ENCODE results near the gene E2F7.
A peak's percentile ranks its signal among the peaks of the same experiment; 100 is the strongest.

Gene E2F7

DNA sequence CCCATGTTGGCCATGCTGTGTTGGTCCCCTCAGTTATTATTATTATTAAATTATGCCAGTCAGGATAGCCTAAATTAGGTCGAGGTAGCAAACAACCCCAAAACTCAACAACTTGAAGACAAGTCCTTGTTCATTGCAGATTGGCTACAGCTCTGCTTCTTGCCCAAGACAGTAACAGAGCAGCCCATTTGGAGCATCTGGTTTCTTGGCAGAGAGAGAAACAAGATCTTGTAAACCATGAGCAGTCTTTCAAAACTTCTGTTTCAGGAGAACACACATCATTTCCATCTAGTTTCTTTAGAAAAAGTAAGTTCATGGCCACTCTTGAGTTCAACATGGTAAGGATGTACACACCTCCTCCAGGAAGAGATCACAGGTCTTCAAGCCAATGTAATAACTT, 52.3 kb downstream of the E2F7 start:
- DNase-seq = no peak

GRCh38 chr12:77010691-77011548, 54.4 kb downstream of the E2F7 start:
- DNase-seq = peak; percentile 38

DNA sequence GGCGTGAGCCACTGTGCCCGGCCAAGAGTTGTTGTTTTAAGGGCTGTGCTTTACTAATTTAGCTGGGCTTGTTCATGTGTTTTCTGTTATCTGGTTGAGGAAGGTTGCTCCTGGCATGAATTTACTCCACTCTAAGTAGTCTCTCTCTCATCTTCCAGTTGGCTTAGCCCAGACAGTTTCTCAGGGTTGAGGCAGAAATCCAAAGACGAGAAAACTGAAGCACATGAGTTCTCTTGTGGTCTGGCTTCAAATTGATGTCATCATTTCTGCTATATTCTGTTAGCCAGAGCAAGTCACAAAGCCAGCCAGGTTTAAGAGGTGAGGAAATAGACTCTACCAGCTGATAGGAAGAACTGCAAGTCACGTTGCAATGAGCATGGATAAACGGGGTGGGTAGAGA, 57.9 kb downstream of the E2F7 start:
- DNase-seq = no peak

DNA sequence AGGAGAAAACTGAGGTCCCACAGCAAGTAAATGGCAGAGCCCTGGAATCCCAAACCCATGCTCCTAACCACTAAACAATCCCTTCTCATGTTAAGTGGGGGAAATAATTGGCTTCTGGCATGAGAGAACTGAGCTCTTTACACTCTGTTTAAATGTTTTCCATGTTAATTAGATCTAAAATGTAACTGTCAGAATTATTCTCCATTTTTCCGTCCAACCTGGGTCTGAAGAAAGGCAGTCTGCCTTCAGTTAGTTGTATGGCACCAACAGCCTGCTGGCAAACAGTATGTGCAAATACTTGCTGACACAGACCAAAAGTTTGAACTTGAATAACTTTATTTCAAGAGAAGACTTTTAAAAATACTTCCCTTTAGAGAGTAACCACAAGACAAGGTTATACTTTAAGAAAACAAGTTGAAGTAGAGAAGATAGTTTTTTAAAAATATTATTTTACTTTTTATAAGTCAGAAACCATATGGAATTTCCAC, 59.7 kb downstream of the E2F7 start:
- no peak for DNase-seq

DNA sequence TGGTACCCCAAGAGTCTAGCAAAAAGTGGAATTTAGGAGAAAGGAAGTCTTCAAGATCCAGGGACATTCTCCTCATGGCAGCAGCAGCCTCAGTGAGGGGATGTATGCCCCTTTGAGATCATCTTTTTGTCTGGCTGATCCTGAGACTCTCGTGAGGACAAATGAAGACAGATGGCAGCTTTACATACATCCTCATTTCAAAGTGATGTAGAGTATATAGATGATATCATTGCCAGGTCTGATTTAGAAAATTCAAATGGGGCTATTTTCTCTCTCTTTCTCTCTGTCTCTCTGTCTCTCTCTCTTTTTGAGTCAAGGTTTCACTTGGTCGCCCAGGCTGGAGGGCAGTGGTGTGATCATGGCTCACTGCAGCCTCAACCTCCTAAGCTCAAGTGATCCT, 61.5 kb downstream of the E2F7 start:
- no peak for DNase-seq

DNA sequence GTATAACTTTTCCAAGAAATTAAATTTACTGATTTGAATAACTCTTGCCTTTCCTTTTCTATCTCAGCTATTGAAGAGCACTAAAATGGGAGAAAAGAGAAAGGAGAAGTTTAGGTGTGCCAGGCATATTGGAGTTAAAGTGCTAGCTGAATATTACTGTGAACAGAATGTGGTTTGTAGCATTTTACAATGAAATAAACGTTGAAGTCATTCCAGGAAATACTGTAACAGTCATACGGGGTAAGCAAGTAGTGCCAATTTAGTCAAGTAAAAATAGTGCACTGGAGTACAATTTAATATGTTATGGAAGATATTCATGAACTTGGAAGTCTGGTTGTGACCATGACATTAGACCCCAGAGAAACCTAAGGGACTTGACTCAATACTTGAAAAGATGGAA, 62.1 kb downstream of the E2F7 start:
- no peak for DNase-seq

DNA sequence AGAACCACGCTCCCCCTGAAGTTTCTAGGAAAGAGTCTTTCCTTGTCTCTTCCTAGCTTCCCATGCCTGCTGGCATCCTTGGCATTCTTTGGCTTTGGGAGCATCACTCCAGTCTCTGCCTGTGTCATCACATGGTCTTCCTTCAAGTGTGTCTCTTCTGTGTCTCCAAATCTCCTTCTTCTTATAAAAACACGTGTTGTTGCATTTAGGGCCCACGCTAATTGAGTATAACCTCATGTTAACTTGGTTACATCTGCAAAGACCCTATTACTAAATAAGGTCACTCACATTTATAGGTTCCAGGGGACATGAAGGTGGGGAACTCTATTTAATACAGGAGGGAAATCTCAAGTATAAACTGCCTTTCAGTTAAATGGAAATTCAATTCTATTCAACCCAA, 63.0 kb downstream of the E2F7 start:
- no peak for DNase-seq

- DNase-seq = no peak
Observed at GRCh38 chr12:77001276-77001675, 64.1 kb downstream of the E2F7 start.

- no peak for DNase-seq
Observed at GRCh38 chr12:76998908-76999556, 66.3 kb downstream of the E2F7 start.

DNA sequence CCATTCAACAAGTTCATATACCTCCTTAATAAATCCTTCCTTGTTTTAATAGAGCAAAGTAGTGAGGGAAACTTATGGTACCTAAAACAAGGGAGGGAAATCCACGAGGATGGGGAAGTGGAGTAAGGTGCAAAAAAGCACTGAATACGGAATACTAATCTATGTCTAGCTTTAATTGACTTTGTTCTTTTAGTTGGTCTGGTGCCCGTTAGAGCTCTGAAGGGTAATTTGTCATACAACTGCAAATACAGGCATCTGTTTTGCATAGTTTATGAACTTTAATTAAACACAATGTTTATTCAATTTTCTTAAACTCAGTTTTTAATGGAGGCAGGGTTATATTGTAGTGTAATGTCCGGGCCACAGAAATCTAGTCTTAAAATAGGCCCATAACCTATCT, 67.0 kb downstream of the E2F7 start:
- no peak for DNase-seq

DNA sequence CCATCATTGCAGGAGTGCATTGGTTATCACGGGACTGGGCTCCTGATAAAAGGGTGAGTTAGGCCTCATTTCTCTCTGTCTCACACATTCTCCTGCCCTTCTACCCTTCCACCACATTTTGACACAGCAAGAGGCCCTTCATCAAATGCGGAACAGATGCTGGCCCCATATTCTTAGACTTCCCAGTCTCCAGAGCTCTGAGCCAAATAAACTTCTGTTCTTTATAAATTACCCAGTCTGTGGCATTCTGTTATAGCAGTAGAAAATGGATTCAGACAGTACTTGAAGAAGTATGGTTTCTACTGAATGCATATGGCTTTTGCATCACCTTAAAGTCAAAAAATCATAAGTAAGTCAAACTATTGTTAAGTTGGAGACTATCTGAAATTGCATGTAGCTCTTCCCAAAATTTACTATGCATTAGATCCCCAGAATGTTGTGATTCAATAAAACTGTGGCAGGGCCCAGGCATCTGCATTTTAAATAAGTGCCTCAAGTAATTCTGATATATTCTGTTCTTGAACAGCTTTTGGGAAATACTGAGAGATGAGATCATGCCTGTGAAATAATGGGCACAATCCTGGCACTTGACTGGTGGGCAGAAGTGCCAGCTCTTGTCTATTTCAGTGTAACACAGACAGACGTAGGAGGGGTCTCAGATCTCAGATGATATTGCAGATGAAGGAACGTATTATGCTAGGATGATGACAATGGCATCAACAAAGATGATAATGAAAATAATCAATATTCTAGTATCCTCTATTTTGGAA, 68.2 kb downstream of the E2F7 start:
- no peak for DNase-seq

DNA sequence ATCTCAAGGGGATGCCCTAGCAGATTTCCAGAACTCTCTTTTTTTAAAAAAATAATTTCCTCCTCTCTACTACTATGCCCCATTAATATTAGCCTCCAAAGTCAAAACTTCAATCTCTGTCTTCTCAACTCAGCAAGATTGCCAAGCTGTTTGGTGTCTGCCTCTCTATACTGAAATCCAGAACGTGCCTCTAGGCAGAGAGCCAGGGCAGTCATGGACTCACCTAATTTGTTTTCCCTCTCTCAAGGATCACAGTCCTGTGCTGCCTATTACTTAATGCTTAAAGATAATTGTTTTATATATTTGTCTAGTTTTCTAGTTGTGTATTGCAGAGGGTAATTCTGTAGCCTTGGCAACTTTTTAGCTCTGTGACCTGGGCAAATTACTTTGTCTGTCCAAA, 74.7 kb downstream of the E2F7 start:
- no peak for DNase-seq

DNA sequence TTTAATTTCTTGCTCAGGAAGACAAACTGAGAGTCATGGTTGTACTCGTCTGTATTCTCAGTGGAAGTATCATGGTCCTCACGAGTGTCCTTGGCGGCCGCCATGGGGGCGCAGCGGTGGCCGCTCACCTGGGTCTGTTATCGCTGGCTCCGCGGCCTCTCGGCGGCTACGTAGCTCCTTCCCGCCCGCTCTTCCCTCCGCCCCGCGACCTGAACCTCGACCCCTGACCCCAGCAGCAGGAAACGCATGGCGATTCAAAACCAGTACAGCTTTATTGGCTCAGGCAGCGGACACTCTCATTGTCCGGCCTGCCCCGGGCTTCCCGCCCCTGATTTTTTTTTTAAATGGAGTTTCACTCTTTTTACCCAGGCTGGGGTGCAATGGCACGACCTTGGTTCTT, 80.8 kb downstream of the E2F7 start:
- DNase-seq = no peak

GRCh38 chr12:76983420-76983819, 81.9 kb downstream of the E2F7 start:
- DNase-seq = no peak

GRCh38 chr12:76980196-76980595, 85.2 kb downstream of the E2F7 start:
- no peak for DNase-seq

DNA sequence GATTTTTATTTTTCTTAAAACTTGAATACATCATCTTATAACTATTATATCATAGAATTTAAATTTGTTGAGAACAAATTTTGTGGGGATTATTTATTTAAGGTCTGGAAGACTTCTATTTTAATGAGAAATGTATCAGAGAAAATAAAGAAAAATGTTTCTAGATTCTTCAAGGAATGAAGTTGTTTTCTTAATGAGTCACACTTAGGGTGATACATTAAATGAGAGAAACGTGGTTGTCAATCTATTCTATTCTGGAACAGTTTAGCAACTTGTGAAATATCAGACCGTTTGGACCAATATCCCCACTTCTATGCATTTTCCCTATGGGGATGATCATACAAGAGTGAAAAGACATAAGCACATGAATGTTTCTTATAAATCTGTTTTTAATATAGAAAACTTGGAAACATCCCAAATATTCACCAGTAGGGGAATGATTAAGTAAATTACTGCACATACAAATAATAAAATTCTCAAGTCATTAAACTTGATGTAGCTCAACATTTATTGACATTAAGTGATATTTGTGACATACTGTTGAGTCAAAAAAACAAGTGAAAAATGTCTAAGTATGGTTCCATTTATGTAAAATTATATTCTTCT, 88.5 kb downstream of the E2F7 start:
- DNase-seq = no peak
